SJCRH30 (cell line): ENCODE data around the gene PRLHR. TPM values are rescaled to one million over a fixed set of nuclear protein-coding genes. Genes with fewer than 3 reads are reported as not detected.
"Not testable (repeated sequence)": the region's sequence is repeated elsewhere in the genome, so short reads cannot be mapped to it uniquely, and the experiment has no call there.

Source experiments
- DNase-seq, 2 experiments: peaks; one replicate each; pipeline ENCODE4 v3.0.0-alpha.2; 2015 to 2020
- H3K27ac ChIP-seq: fragments of 250-450 bp; sonication (Bioruptor Pico); 2 replicates; pipeline ENCODE4 v1.5.1; 2020; ENCODE audit warnings: mild to moderate bottlenecking, moderate library complexity
- H3K27me3 ChIP-seq: fragments of 250-450 bp; sonication (Bioruptor Pico); 2 replicates; pipeline ENCODE4 v1.5.1; 2020; ENCODE audit warnings: mild to moderate bottlenecking, moderate library complexity
- H3K36me3 ChIP-seq: fragments of 250-450 bp; sonication (Bioruptor Pico); 2 replicates; pipeline ENCODE4 v1.5.1; 2020; ENCODE audit warnings: mild to moderate bottlenecking, moderate library complexity
- H3K4me1 ChIP-seq: fragments of 250-450 bp; sonication (Bioruptor Pico); 2 replicates; pipeline ENCODE4 v1.5.1; 2020; ENCODE audit warnings: mild to moderate bottlenecking, moderate library complexity
- H3K4me3 ChIP-seq: fragments of 250-450 bp; sonication (Bioruptor Pico); 2 replicates; pipeline ENCODE4 v1.5.1; 2020; ENCODE audit warnings: mild to moderate bottlenecking, moderate library complexity
- H3K9me3 ChIP-seq: fragments of 250-450 bp; sonication (Bioruptor Pico); replicated peaks from 2 replicates; pipeline ENCODE4 v1.5.1; 2020; ENCODE audit warnings: mild to moderate bottlenecking, moderate library complexity
- total RNA-seq: library from RNA; depleted of rRNA; stranded (reverse); fragments of >200 nt; shearing (Covaris generic); gene quantifications from 2 replicates; pipeline ENCODE4 v1.2.3, GENCODE V29; 2014; rRNA removed

PRLHR gene
- not detected in 2 replicates for total RNA-seq

DNA sequence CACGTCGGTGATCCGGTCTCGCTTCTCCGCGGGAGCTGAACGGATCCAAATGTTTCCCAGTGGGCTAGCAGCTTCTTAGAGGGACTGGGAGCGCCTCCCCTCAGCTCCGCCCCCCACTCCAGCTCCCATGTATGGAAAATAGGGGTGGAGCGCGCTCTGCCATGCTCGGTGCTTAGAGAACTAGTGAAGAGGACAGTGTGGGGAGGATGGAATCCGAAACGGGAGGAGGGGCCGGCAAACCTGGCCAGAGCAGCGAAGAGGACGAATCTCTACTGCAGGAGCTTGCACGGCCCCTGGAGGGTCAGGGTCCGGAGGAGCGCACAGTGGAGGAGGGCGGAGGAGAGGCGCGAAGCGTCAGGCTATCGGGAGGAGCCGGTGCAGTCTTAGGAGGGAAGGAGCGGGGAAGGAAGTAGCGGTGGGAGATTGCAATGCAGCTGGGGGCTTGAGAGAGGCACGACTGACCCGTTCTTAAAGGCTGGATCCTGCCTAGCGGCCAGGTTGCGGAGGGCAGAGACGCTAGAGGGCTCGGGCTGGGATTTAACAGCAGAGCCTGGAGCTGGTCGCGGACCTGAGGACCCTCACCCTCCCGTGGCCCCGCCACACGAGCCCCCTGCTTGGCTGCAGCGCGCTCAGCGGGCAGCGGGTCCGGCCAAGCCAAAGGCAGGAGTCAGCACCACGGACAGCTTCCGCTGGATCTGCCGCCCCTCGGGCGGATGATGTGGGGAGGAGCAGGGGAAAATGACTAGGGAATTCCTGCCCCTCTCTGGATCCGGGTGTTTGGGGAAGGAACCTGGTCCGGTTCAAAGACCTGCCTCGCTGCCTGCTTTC is at the start of gene PRLHR:
TSS of gene PRLHR (minus strand) at position 51 of the 828 bp plus-strand sequence. CDS start 404 bp downstream, outside the sequence.
- Histone ChIP-seq H3K9me3 (no peaks in the 10 kb centered on the region; the same call in 1 of the 2 replicates), H3K27ac (no peak within 1 kb of the TSS), H3K4me1 (peaks cover 4% of the 10 kb centered on the region; the same call in 1 of the 2 replicates), H3K36me3 (no peaks in the 10 kb centered on the region), H3K4me3 (no peak within 1 kb of the TSS), H3K27me3 (no peaks in the 10 kb centered on the region)
- DNase-seq = peak; percentile 43 to 53

DNA sequence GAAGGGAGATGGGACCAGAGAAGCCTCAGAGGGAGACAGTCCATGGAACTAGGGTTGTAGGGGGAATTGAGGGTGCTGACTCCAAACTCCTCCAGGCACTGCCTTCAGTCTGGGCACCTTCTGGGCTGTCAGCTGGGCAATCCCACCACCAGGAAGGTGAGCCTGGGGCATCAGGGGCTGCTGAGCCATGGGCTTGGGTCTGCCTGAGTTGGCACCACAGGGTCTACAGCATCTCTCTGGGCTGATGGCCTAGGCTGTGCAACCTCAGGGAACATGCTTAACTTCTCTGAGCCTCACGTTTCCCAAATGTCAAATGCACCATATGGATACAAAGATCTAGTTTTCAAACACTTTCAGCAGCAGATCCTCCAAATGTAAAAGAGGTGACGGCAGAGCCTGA is 46.8 kb upstream of the PRLHR start:
- H3K4me3 ChIP-seq = no peak overlapping the region
- H3K4me1 ChIP-seq = no peaks in the 10 kb centered on the region
- no peaks in the 10 kb centered on the region for H3K9me3 ChIP-seq
- no peaks in the 10 kb centered on the region for H3K27me3 ChIP-seq
- H3K36me3 ChIP-seq = no peaks in the 10 kb centered on the region
- DNase-seq = no peak
- H3K27ac ChIP-seq = no peak overlapping the region

DNA sequence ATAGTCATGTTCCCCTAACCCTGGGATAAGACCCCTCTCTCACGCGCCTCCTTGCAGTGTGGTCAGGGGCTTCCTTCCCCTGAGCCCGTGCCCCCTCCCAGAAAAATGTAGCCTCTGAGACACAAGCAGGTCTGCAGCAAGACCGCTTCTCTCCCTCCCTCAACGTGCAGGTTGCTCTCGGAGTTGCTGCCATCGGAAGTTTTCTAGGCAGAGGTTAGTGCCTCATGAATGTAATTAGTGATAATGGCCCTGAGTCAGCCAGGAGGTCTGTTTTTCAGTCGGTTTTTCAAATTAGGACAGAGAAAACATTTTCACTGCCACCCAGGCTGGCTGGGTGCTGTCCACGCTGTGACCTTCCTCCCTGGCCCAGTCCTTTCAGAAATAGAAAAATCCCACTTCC is 43.2 kb upstream of the PRLHR start:
- H3K27me3 ChIP-seq = no peaks in the 10 kb centered on the region
- H3K9me3 ChIP-seq = no peaks in the 10 kb centered on the region
- H3K27ac ChIP-seq = no peak overlapping the region
- no peaks in the 10 kb centered on the region for H3K4me1 ChIP-seq
- H3K36me3 ChIP-seq = no peaks in the 10 kb centered on the region
- H3K4me3 ChIP-seq = no peak overlapping the region
- DNase-seq = no peak

DNA sequence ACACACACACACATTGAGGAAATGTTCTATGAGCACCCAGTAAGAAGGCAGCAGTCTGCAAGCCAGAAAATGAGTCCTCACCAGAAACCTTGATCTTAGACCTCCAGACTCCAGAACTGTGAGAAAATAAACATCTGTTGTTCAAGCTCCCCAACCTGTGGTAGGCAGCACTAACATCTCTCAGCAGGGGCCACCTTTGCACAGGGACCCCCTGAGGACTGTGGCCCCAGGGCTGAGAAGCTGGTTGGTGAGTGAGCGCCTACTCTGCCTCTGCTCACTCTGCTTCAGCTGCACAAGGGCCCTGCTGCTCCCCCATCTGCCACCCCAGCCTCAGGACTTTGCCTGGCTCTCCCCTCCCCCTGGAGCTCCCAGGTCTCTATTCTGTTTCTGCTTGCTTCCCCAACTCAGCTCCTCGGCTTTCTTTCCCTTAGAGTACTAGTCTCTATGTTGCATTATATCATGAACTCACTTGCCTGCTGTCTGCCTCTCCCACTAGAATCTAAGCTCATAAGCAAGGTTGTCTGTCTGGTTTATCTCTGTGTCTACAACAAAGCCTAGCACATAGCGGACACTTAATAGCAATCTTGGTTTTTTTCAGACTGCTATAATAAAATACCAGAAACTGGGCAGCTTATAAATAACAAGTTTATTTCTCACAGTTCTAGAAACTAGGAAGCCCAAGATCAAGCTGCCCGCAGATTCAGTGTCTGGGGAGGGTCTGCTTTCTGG is 40.4 kb upstream of the PRLHR start:
- Histone ChIP-seq H3K36me3 (no peaks in the 10 kb centered on the region), H3K27me3 (no peaks in the 10 kb centered on the region), H3K9me3 (no peaks in the 10 kb centered on the region), H3K4me1 (no peaks in the 10 kb centered on the region), H3K27ac (no peak overlapping the region), H3K4me3 (no peak overlapping the region)
- DNase-seq = no peak

DNA sequence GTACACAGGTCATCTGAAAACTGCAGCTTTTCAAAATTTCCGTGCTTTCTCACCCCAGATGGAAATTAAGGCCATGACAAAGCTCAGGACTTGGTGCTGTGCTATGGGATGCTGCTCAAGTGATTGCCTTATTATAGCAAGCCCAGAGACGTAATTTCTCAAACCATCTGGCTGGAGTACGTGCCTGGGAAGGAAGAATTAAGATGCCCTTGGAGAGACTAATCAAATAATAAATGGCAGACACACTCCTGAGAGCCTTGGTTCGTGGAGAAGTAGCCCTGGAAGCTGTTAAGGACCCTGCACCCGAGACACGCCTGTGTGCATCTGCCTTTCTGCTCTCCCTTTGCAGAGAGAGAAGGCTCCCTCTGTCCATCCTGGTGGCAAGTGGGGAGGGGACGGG is 38.3 kb upstream of the PRLHR start:
- no peaks in the 10 kb centered on the region for H3K27me3 ChIP-seq
- no peaks in the 10 kb centered on the region for H3K4me1 ChIP-seq
- no peak for DNase-seq

DNA sequence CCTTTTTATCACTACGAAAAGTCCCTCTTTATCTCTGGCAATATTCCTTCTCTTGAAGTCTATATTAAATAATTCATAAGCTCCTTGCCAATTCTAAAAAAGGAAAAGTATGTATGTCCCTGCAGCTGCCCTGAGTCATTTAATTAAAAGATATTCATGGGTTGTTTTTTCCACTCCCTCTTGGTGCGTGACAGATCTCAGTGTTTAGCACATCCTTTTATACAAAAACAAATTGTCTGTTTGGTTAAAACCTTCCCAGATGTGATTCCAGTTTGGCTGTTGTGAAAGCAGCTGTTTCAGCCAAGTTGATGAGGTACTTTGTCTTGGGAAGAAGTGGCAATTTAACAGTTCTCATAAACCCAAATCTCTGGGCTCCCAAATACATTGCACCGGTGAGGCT is 33.8 kb upstream of the PRLHR start:
- DNase-seq = no peak
- H3K9me3 ChIP-seq = no peaks in the 10 kb centered on the region
- no peaks in the 10 kb centered on the region for H3K27me3 ChIP-seq
- no peak overlapping the region for H3K27ac ChIP-seq
- no peak overlapping the region for H3K4me3 ChIP-seq
- H3K4me1 ChIP-seq = no peaks in the 10 kb centered on the region
- H3K36me3 ChIP-seq = no peaks in the 10 kb centered on the region

More for the DNA sequence above, 38.3 kb upstream of the PRLHR start:
- Histone ChIP-seq H3K4me3 (no peak overlapping the region), H3K27ac (no peak overlapping the region), H3K9me3 (no peaks in the 10 kb centered on the region), H3K36me3 (no peaks in the 10 kb centered on the region)

DNA sequence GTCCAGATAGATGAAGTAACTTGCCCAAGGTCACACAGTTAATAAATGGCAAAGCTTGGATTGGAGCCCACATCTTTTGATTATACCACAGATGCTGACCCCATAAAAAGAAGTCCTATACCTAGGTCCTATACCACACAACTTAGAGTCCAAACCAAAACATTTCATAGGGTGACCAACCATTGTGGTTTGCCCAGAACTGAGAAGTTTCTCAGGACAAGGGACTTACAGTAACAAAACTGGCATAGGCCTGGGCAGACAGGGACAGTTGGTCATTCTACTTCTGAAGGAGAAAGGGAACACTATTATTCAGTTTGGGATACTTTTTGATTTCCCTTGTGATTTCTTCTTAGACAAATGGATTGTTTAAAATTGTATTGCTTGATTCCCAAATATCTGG is 32.9 kb upstream of the PRLHR start:
- H3K36me3 ChIP-seq = no peaks in the 10 kb centered on the region
- no peak overlapping the region for H3K4me3 ChIP-seq
- no peaks in the 10 kb centered on the region for H3K4me1 ChIP-seq
- no peak for DNase-seq
- no peaks in the 10 kb centered on the region for H3K27me3 ChIP-seq
- no peak overlapping the region for H3K27ac ChIP-seq
- no peaks in the 10 kb centered on the region for H3K9me3 ChIP-seq

DNA sequence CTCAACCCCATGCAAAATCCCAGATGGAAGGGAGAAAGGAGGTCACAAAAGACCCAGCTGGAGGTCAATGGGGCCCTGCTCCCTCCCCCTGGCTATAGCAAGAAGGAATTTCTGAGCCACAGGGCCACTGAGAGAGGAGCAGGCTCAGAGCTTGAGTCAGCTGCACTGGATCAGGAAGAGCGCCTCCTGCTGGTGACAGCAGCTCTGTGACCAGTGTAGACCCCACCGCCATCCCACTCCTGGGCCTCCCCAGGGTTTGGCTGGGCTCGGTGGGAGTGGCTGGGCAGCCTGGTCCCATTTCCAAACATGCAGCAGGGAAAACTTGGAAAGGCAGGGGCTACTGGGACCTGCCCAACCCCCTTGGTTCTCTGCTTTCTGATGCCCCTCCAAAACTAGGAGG is 31.5 kb upstream of the PRLHR start:
- H3K9me3 ChIP-seq = no peaks in the 10 kb centered on the region
- H3K4me3 ChIP-seq = no peak overlapping the region
- peak in 1 of 2 experiments; percentile 11 for DNase-seq
- H3K27ac ChIP-seq = no peak overlapping the region
- H3K4me1 ChIP-seq = no peaks in the 10 kb centered on the region
- H3K36me3 ChIP-seq = no peaks in the 10 kb centered on the region
- H3K27me3 ChIP-seq = no peaks in the 10 kb centered on the region

DNA sequence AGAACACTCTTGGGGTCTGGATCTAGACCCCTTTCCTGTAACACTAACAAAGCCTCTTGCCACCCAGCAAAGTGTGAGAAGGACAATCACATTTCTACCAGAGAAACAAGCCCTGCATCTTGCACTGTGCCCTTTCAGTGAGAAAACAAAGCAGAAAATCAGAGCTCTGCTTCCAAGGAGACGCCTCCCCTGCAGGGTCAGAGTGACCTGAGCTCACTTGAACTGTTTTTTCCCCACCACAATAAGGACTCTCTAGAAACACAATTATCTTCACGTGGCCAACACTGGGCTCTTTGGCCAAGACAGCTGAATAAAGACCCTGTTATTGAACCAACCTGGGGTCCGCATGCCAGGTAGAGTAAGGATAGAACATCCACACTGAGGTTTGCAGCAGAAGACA is 30.1 kb upstream of the PRLHR start:
- no peak for DNase-seq
- no peaks in the 10 kb centered on the region for H3K9me3 ChIP-seq
- H3K27me3 ChIP-seq = no peaks in the 10 kb centered on the region
- H3K4me3 ChIP-seq = no peak overlapping the region
- H3K36me3 ChIP-seq = no peaks in the 10 kb centered on the region
- no peak overlapping the region for H3K27ac ChIP-seq
- no peaks in the 10 kb centered on the region for H3K4me1 ChIP-seq

DNA sequence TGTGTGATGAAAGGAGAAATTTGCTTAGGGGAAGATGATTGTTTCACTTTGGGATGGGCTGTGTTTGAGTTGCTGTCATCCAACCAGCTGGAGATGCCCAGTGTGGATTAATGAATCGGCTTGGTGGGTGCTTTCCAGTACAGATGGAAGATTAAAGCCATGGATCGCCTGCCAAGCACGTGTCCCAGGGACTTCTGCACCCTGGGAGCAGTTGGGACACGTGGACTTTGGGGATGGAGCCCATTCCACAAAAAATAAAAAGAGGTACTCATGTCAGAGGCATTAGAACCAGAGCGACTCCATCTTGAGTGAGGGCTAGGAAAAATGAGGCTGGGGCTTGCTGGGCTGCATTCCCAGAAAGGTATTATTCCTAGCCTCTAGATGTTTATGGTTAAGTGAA is 29.3 kb upstream of the PRLHR start:
- no peaks in the 10 kb centered on the region for H3K4me1 ChIP-seq
- H3K36me3 ChIP-seq = no peaks in the 10 kb centered on the region
- no peak for DNase-seq
- no peaks in the 10 kb centered on the region for H3K27me3 ChIP-seq
- no peaks in the 10 kb centered on the region for H3K9me3 ChIP-seq
- no peak overlapping the region for H3K4me3 ChIP-seq
- no peak overlapping the region for H3K27ac ChIP-seq

DNA sequence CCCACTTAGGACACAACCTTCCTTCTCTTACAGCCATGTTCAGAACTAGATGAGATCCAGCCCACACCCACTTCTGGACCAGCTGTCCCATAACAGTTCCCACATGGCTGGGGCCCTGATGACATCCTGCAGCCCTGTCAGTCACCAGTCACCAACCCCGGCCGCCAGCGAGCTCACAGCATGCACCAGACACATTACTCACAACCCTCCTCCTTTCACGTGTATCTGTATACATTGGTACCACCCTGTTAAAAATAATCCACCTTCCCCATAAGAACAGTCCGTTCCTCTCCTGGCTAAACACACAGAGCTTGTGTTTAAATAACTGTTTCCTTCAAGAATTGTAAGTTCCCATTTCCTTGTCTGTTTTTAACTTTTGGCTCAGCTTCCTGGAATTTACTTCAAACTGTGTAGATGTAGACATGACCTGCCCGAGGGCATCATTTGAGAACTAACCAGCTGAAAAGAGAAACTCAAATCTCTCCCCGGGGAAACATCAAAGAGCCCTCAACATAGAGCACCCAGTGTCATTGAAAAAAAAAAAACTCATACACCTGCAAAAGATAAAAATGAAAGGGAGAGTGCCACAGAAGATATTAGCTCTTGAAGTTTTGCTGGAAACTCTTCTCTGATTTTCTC is 26.0 kb upstream of the PRLHR start:
- Histone ChIP-seq H3K9me3 (no peaks in the 10 kb centered on the region), H3K27ac (no peak overlapping the region), H3K36me3 (no peaks in the 10 kb centered on the region), H3K27me3 (no peaks in the 10 kb centered on the region), H3K4me3 (no peak overlapping the region), H3K4me1 (no peaks in the 10 kb centered on the region)
- DNase-seq = no peak

DNA sequence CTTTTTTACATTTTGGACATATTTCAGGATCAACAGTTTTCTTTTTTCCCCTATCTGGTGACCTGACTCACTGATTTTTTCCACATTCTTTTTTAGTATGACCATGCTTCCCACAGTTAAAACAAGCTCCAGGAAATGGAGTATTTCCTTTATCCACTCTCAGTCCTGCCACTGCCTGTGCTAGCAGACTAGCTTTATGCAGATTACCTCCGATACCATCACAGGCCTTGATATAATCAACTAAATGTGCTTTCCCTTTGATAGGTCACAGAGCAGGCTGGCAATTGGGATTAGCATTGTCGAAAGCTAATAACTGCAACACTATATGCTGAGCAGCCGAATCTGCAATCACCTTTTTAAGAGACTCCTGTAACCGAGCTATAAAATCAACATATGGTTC is 18.4 kb upstream of the PRLHR start:
- not testable (repeated sequence) for H3K27ac ChIP-seq, H3K9me3 ChIP-seq, H3K27me3 ChIP-seq, H3K4me1 ChIP-seq, H3K36me3 ChIP-seq, DNase-seq, H3K4me3 ChIP-seq

DNA sequence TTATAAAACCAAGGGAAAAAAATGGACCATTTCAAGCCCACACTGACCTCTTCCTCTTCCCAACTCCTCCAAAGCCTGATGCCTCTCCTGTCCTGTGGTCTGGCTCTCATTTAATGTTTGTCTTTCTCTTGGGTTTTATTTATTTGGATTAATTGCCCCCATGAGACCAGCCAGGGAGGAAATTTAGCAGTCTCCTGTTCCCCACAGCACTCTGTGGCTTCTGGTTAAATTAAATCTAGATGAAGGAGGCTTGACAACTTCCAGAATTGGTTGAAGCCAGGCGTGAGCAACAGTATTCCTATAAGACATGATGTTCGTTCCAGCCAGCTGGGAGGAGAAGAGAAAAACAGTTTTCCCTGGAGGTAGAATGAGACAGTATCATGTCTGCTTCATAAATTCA is 15.1 kb upstream of the PRLHR start:
- Histone ChIP-seq H3K4me3 (no peak overlapping the region), H3K27ac (no peak overlapping the region), H3K36me3 (no peaks in the 10 kb centered on the region), H3K9me3 (no peaks in the 10 kb centered on the region), H3K4me1 (no peaks in the 10 kb centered on the region), H3K27me3 (peaks cover 3% of the 10 kb centered on the region; the same call in 1 of the 2 replicates)
- DNase-seq = no peak

DNA sequence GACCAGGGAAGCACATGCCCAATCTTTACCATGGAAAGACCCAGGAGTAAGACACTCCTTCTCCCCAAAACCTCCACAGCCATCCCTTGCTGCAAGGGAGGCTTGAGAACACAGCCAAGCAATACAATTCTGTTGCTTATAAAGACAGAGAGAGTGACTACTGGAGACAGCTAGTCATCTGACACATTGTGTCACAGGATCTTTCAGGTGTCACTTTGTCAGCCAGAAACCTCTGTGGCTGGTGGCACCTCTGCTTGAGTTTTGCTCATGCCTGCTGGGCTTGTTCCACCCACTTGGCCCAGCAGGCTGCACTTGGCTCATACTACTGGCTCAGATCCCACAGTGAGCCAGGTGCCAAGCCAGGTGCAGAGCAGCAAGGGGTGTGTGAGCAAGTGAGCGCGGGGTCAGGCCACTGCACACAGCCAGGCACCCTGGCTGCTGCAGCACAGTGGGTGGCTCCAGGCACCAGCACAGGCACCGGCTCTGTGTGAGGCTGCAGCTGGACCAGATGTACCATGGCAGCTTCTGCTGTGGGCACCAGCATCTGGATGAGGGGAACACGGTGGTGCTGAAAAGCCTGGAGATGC is 12.4 kb upstream of the PRLHR start:
- Histone ChIP-seq H3K27me3 (peaks cover 12% of the 10 kb centered on the region; the same call in 1 of the 2 replicates), H3K27ac (no peak overlapping the region), H3K36me3 (no peaks in the 10 kb centered on the region), H3K4me1 (no peaks in the 10 kb centered on the region), H3K9me3 (no peaks in the 10 kb centered on the region), H3K4me3 (no peak overlapping the region)
- no peak for DNase-seq

DNA sequence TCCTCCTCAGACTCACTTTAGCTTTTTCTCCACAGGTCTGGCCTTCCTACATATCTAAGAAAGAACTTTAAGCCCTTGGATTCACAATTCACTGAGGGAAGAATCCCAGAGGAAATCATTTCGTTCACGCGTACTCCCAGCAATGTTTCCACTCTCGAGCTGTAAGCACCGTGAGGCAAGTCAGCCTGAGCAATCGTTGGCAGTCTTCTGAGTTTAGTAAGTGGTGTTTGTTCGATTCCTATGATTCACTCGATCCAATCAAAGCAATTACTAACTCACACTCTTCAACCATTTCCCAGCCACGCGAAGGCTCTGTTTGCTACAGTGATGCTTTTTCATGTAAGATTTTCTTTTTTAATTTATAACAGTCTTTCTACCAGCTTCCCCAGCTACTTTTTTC is 10.2 kb upstream of the PRLHR start:
- H3K4me1 ChIP-seq = no peaks in the 10 kb centered on the region
- no peaks in the 10 kb centered on the region for H3K9me3 ChIP-seq
- H3K4me3 ChIP-seq = no peak overlapping the region
- DNase-seq = no peak
- peaks cover 12% of the 10 kb centered on the region; the same call in 1 of the 2 replicates for H3K27me3 ChIP-seq
- no peaks in the 10 kb centered on the region for H3K36me3 ChIP-seq
- no peak overlapping the region for H3K27ac ChIP-seq
